HS-27A (cell line): ENCODE data around the gene WWOX.

Experiments used
- DNase-seq: peaks from one replicate; pipeline ENCODE4 v3.0.0-alpha.2; 2012; ENCODE audit warnings: low read depth, missing footprints

The WWOX gene

GRCh38 chr16:78957317-78958100, 858.1 kb downstream of the WWOX start:
- no peak for DNase-seq

GRCh38 chr16:78961464-78961863, 862.0 kb downstream of the WWOX start:
- no peak for DNase-seq

GRCh38 chr16:78962457-78962929, 863.0 kb downstream of the WWOX start:
- no peak for DNase-seq

GRCh38 chr16:78967948-78968347, 868.5 kb downstream of the WWOX start:
- no peak for DNase-seq

- DNase-seq, result no peak
These were observed 870.3 kb downstream of the WWOX start for GRCh38 chr16:78969721-78970120.

- DNase-seq, result no peak
These were observed 871.2 kb downstream of the WWOX start for GRCh38 chr16:78970650-78971049.

- DNase-seq, result no peak
These were observed 872.6 kb downstream of the WWOX start for GRCh38 chr16:78972006-78972405.

- DNase-seq, result no peak
These were observed 873.5 kb downstream of the WWOX start for GRCh38 chr16:78972986-78973385.

- no peak for DNase-seq
These were observed 876.8 kb downstream of the WWOX start for GRCh38 chr16:78976212-78976611.

GRCh38 chr16:78980825-78981224, 881.4 kb downstream of the WWOX start:
- DNase-seq, result no peak

- no peak for DNase-seq
These were observed 882.8 kb downstream of the WWOX start for GRCh38 chr16:78982096-78982744.

GRCh38 chr16:78984324-78984723, 884.9 kb downstream of the WWOX start:
- DNase-seq, result no peak

GRCh38 chr16:78984887-78985464, 885.5 kb downstream of the WWOX start:
- no peak for DNase-seq

GRCh38 chr16:78985716-78986605, 886.5 kb downstream of the WWOX start:
- no peak for DNase-seq

- DNase-seq, result no peak
These were observed 888.2 kb downstream of the WWOX start for GRCh38 chr16:78987666-78988065.

- DNase-seq, result no peak
These were observed 889.0 kb downstream of the WWOX start for GRCh38 chr16:78988361-78988969.

- DNase-seq, result no peak
These were observed 890.9 kb downstream of the WWOX start for GRCh38 chr16:78990309-78990701.

GRCh38 chr16:78992001-78992400, 892.5 kb downstream of the WWOX start:
- DNase-seq, result no peak

GRCh38 chr16:78993346-78993745, 893.9 kb downstream of the WWOX start:
- no peak for DNase-seq

GRCh38 chr16:78994135-78994745, 894.8 kb downstream of the WWOX start:
- DNase-seq, result no peak

GRCh38 chr16:78995441-78995840, 896.0 kb downstream of the WWOX start:
- no peak for DNase-seq
